VCaP (cell line): ENCODE measurements around the gene ETV5.

Source experiments
- H3K27ac ChIP-seq: fragments of 450-650 bp; 2 replicates; pipeline ENCODE4 v1.5.1; 2017
- CTCF ChIP-seq: fragments of 450-650 bp; conservative IDR thresholded peaks from 2 replicates; pipeline ENCODE4 v1.5.1; 2017; ENCODE audit warnings: mild to moderate bottlenecking, moderate library complexity

ETV5 gene

GRCh38 chr3:186133980-186134379, 25.1 kb upstream of the ETV5 start:
- H3K27ac ChIP-seq = no peak overlapping the region
- no peak for TF ChIP-seq CTCF

GRCh38 chr3:186132487-186132886, 23.6 kb upstream of the ETV5 start:
- TF ChIP-seq CTCF = no peak
- H3K27ac ChIP-seq = no peak overlapping the region

- no peak for TF ChIP-seq CTCF
- no peak overlapping the region for H3K27ac ChIP-seq
These were observed 20.3 kb upstream of the ETV5 start for GRCh38 chr3:186129206-186129605.

- TF ChIP-seq CTCF = no peak
These were observed 19.3 kb upstream of the ETV5 start for GRCh38 chr3:186128158-186128557.

GRCh38 chr3:186127463-186127862, 18.6 kb upstream of the ETV5 start:
- no peak overlapping the region for H3K27ac ChIP-seq
- no peak for TF ChIP-seq CTCF

More at GRCh38 chr3:186128158-186128557, 19.3 kb upstream of the ETV5 start:
- H3K27ac ChIP-seq = no peak overlapping the region

- TF ChIP-seq CTCF = no peak
- peak overlapping the region; percentile 86 for H3K27ac ChIP-seq
These were observed 16.2 kb upstream of the ETV5 start for GRCh38 chr3:186125118-186125517.

GRCh38 chr3:186124592-186124991, 15.7 kb upstream of the ETV5 start:
- TF ChIP-seq CTCF = no peak
- H3K27ac ChIP-seq = peak overlapping the region; percentile 86

GRCh38 chr3:186123012-186123411, 14.1 kb upstream of the ETV5 start:
- H3K27ac ChIP-seq = peak overlapping the region; percentile 86
- TF ChIP-seq CTCF = no peak
